K562 (cell line): Measurements from ENCODE around the gene MTA1. TPM values are rescaled to one million over a fixed set of nuclear protein-coding genes. Genes with fewer than 3 reads are reported as not detected.
A peak's percentile ranks its signal among the peaks of the same experiment; 100 is the strongest.

Source experiments
- ARID3B ChIP-seq: fragments of 250-450 bp; sonication (Bioruptor Pico); IDR thresholded peaks from 2 replicates; pipeline ENCODE4 v1.4.0; 2020; ENCODE audit warnings: borderline replicate concordance
- ATF3 ChIP-seq, 2 experiments: fragments of 450-650 bp in 1 of 2; sonication (generic) in 1 of 2; formaldehyde crosslinking in 1 of 2; IDR thresholded peaks in 1 of 2; conservative IDR thresholded peaks in 1 of 2; 2 replicates each; pipeline versions ENCODE4 v1.6.1 to v1.8.1; 2016 to 2023; ENCODE audit warnings: mild to moderate bottlenecking in 2 of 2, moderate library complexity in 2 of 2, inconsistent platforms in 1 of 2, missing genetic modification reagents in 1 of 2
- ATF7 ChIP-seq: fragments of 450-650 bp; IDR thresholded peaks from 2 replicates; pipeline ENCODE4 v1.7.1; 2014; ENCODE audit warnings: mild to moderate bottlenecking, moderate library complexity
- E2F3 ChIP-seq: fragments of 250-450 bp; sonication (Bioruptor Pico); IDR thresholded peaks from 2 replicates; pipeline ENCODE4 v1.4.0; 2020; ENCODE audit warnings: mild to moderate bottlenecking
- HNRNPLL ChIP-seq: fragments of 200-400 bp; formaldehyde crosslinking; IDR thresholded peaks from 2 replicates; pipeline ENCODE4 v1.6.1; 2017; ENCODE audit warnings: low read length, low read depth, mild to moderate bottlenecking; ENCODE audit not compliant: poor library complexity, severe bottlenecking
- NCOA1 ChIP-seq: fragments of 450-650 bp; IDR thresholded peaks from 2 replicates; pipeline ENCODE4 v1.6.1; 2016; ENCODE audit warnings: low read depth
- NCOA4 ChIP-seq: fragments of 450-650 bp; IDR thresholded peaks from 2 replicates; pipeline ENCODE4 v1.6.1; 2018; ENCODE audit warnings: mild to moderate bottlenecking; ENCODE audit not compliant: partially characterized antibody
- PHF21A ChIP-seq: fragments of 450-650 bp; IDR thresholded peaks from 2 replicates; pipeline ENCODE4 v1.6.1; 2017; ENCODE audit warnings: low read depth, borderline replicate concordance
- POLR3G ChIP-seq: IDR thresholded peaks from 2 replicates; pipeline ENCODE4 v1.6.1; 2011; ENCODE audit not compliant: insufficient read length, insufficient replicate concordance; ENCODE audit errors: extremely low read depth
- RNF219 ChIP-seq: fragments of 250-450 bp; sonication (Bioruptor Pico); IDR thresholded peaks from 2 replicates; pipeline ENCODE4 v1.5.0; 2022; ENCODE audit warnings: mild to moderate bottlenecking
- TEAD4 ChIP-seq, 2 experiments: sonication (generic) in 1 of 2; formaldehyde crosslinking in 1 of 2; IDR thresholded peaks; 2 replicates each; pipeline versions ENCODE4 v1.6.1 to v1.8.0; 2012 to 2022; ENCODE audit warnings: borderline replicate concordance in 1 of 2, inconsistent platforms in 1 of 2, low read length in 1 of 2, mild to moderate bottlenecking in 1 of 2, missing genetic modification reagents in 1 of 2
- ZNF12 ChIP-seq: sonication (generic); formaldehyde crosslinking; IDR thresholded peaks from 2 replicates; pipeline ENCODE4 v1.4.0; 2020; ENCODE audit warnings: mild to moderate bottlenecking, missing genetic modification reagents
- ZNF143 ChIP-seq: sonication (generic); formaldehyde crosslinking; IDR thresholded peaks from 2 replicates; pipeline ENCODE4 v1.9.0; 2022; ENCODE audit warnings: mild to moderate bottlenecking, missing genetic modification reagents
- ZNF436 ChIP-seq: fragments of 250-450, 450-650 bp; sonication (Bioruptor Pico); formaldehyde crosslinking; IDR thresholded peaks from 2 replicates; pipeline ENCODE4 v1.7.0; 2020; ENCODE audit warnings: mild to moderate bottlenecking
- ZNF764 ChIP-seq: fragments of 250-450 bp; sonication (Bioruptor Pico); IDR thresholded peaks from 2 replicates; pipeline ENCODE4 v1.4.0; 2020; ENCODE audit warnings: low read depth, mild to moderate bottlenecking, moderate library complexity
- ZSCAN29 ChIP-seq: fragments of 450-650 bp; IDR thresholded peaks from 2 replicates; pipeline ENCODE4 v1.6.1; 2017
- polyA plus RNA-seq, 8 experiments: library from polyadenylated mRNA; depleted of rRNA in 4 of 8; stranded (reverse) in 5 of 8; unstranded in 3 of 8; fragments of >200 nt; fragmentation: Nextera tagmentation in 2 of 8; fragmentation: Illumina TruSeq in 1 of 8; extraction: Ambion mirVana in 2 of 8; extraction: Trizol in 1 of 8; gene quantifications; 2 replicates each; pipeline versions ENCODE4 v1.2.1 to v1.2.3, GENCODE V29; 2011 to 2014; ENCODE audit warnings: inconsistent platforms in 1 of 8, missing spikeins in 1 of 8
- total RNA-seq, 7 experiments: library from RNA; depleted of rRNA in 6 of 7; stranded (reverse); fragments of >200 nt in 6 of 7; fragmentation: Illumina TruSeq in 2 of 7; extraction: Trizol in 2 of 7; gene quantifications; 2 replicates each; pipeline versions ENCODE4 v1.2.1 to v1.2.3, GENCODE V29; 2011 to 2021; ENCODE audit warnings: low replicate concordance in 1 of 7
- TF ChIP-seq, protein P1 (sequence below), 2 experiments: fragments of 450-650 bp; IDR thresholded peaks; 2 replicates each; pipeline ENCODE4 v1.6.1; 2018; ENCODE audit warnings: mild to moderate bottlenecking in 2 of 2, low read depth in 1 of 2; ENCODE audit not compliant: partially characterized antibody in 2 of 2

The MTA1 gene
- total and polyA plus RNA-seq, 9 of the 15 experiments (the other 6 are each of a cell fraction or from before 2014, with no cell fraction given) = 0.13 to 118 (median 32.3) TPM

DNA sequence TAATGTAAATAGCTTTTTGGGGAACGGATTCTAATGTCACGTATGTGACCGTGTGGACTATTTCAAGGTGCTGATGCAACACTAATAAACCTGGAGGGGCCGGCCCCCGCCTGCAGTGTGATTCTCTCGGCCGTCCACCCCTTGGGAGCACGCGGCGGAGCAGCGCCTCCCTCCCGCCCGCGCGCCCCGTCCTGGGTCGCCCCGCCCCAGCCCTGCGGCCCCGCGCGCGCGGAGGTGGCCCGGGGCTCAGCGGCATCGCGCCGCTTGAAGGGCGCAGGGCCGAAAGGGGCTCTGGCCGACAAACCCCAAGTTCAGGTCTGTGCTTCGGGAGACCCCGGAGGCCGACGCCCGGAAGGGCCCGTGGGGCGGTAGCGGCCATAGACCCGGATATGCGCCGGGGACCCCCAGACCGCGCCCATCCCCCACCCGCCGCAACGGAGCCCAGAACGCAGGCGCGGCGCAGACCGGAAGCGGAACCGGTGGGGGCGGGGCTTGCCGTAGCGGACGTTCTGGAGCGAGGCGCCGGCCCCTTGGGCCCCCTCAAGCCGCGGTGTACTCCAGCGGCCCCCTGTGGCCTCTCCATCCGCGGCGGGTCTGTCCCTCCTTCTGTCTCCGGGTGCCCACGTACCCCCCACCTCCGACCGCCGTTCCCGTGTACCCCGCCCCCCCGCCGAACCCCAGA, 21.4 kb upstream of the MTA1 start, which contains the start of gene TEX22 (continued):
- no peak for TF ChIP-seq POLR3G
- no peak for TF ChIP-seq HNRNPLL
- TF ChIP-seq, protein P1, sequence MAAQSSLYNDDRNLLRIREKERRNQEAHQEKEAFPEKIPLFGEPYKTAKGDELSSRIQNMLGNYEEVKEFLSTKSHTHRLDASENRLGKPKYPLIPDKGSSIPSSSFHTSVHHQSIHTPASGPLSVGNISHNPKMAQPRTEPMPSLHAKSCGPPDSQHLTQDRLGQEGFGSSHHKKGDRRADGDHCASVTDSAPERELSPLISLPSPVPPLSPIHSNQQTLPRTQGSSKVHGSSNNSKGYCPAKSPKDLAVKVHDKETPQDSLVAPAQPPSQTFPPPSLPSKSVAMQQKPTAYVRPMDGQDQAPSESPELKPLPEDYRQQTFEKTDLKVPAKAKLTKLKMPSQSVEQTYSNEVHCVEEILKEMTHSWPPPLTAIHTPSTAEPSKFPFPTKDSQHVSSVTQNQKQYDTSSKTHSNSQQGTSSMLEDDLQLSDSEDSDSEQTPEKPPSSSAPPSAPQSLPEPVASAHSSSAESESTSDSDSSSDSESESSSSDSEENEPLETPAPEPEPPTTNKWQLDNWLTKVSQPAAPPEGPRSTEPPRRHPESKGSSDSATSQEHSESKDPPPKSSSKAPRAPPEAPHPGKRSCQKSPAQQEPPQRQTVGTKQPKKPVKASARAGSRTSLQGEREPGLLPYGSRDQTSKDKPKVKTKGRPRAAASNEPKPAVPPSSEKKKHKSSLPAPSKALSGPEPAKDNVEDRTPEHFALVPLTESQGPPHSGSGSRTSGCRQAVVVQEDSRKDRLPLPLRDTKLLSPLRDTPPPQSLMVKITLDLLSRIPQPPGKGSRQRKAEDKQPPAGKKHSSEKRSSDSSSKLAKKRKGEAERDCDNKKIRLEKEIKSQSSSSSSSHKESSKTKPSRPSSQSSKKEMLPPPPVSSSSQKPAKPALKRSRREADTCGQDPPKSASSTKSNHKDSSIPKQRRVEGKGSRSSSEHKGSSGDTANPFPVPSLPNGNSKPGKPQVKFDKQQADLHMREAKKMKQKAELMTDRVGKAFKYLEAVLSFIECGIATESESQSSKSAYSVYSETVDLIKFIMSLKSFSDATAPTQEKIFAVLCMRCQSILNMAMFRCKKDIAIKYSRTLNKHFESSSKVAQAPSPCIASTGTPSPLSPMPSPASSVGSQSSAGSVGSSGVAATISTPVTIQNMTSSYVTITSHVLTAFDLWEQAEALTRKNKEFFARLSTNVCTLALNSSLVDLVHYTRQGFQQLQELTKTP (IDR thresholded peaks at IDR 0.05; ENCODE audit: low read depth in 1 of 2, partially characterized antibody in 2 of 2) = no peak
- no peak for TF ChIP-seq PHF21A
- no peak for TF ChIP-seq ZNF436
- TF ChIP-seq TEAD4 (IDR thresholded peaks at IDR 0.05; ENCODE audit: low read length) = no peak
- TF ChIP-seq TEAD4 (CRISPR knock-in tag; IDR thresholded peaks at IDR 0.05; ENCODE audit: borderline replicate concordance) = no peak
- TF ChIP-seq NCOA4 = no peak
- TF ChIP-seq ARID3B = no peak
- TF ChIP-seq ZNF764 (CRISPR knock-in tag) = no peak
- TF ChIP-seq ZNF143 = no peak
- peak; percentile 63; the same call in 1 of the 2 replicates for TF ChIP-seq ATF7
- TF ChIP-seq NCOA1 = no peak
- no peak for TF ChIP-seq ZNF12 (CRISPR knock-in tag)
- TF ChIP-seq ZSCAN29 = no peak
- TF ChIP-seq ATF3 (IDR thresholded peaks at IDR 0.05) = peak; percentile 77
- TF ChIP-seq ATF3 (CRISPR knock-in tag; conservative IDR thresholded peaks at IDR 0.05) = no peak
- no peak for TF ChIP-seq RNF219 (CRISPR knock-in tag)
- peak; percentile 76 for TF ChIP-seq E2F3 (CRISPR knock-in tag)
